K562 (cell line): ENCODE results near the gene ANXA3. TPM values are rescaled to one million over a fixed set of nuclear protein-coding genes. Genes with fewer than 3 reads are reported as not detected.

Experiments used
- ARID3A ChIP-seq: IDR thresholded peaks from 2 replicates; pipeline ENCODE4 v1.6.1; 2012; ENCODE audit warnings: low read depth, low read length, improper control_type of control experiment, borderline replicate concordance
- BHLHE40 ChIP-seq: IDR thresholded peaks from 2 replicates; pipeline ENCODE4 v1.6.1; 2011; ENCODE audit warnings: low read length, improper control_type of control experiment
- CBFA2T2 ChIP-seq: fragments of 450-650 bp; conservative IDR thresholded peaks from 2 replicates; pipeline ENCODE4 v1.6.1; 2017; ENCODE audit warnings: mild to moderate bottlenecking
- CBFA2T3 ChIP-seq: fragments of 450-650 bp; IDR thresholded peaks from 2 replicates; pipeline ENCODE4 v1.6.1; 2017
- CTBP1 ChIP-seq: fragments of 450-650 bp; IDR thresholded peaks from 2 replicates; pipeline ENCODE4 v1.6.1; 2016; ENCODE audit warnings: borderline replicate concordance
- E2F1 ChIP-seq: sonication (generic); formaldehyde crosslinking; IDR thresholded peaks from 2 replicates; pipeline ENCODE4 v1.8.1; 2023; ENCODE audit warnings: mild to moderate bottlenecking, missing genetic modification reagents, moderate library complexity
- GTF2B ChIP-seq: IDR thresholded peaks from 2 replicates; pipeline ENCODE4 v1.6.1; 2011; ENCODE audit not compliant: insufficient read length; ENCODE audit errors: extremely low read depth
- MBD2 ChIP-seq: sonication (generic); IDR thresholded peaks from 2 replicates; pipeline ENCODE4 v1.6.1; 2016; ENCODE audit warnings: low read depth, borderline replicate concordance
- MTA1 ChIP-seq: fragments of 450-650 bp; IDR thresholded peaks from 2 replicates; pipeline ENCODE4 v1.6.1; 2017; ENCODE audit warnings: borderline replicate concordance
- NELFE ChIP-seq: IDR thresholded peaks from 2 replicates; pipeline ENCODE4 v1.6.1; 2011; ENCODE audit warnings: mild to moderate bottlenecking; ENCODE audit not compliant: insufficient read depth, insufficient read length
- NFIX ChIP-seq: fragments of 250-450 bp; sonication (Bioruptor Pico); IDR thresholded peaks from 2 replicates; pipeline ENCODE4 v1.4.0; 2020; ENCODE audit warnings: low read depth, mild to moderate bottlenecking, moderate library complexity
- NR1H2 ChIP-seq: sonication (generic); formaldehyde crosslinking; IDR thresholded peaks from 2 replicates; pipeline ENCODE4 v1.4.0; 2020; ENCODE audit warnings: mild to moderate bottlenecking, missing genetic modification reagents
- PML ChIP-seq: IDR thresholded peaks from 2 replicates; pipeline ENCODE4 v1.6.1; 2012; ENCODE audit warnings: low read length, inconsistent platforms
- POLR2AphosphoS5 ChIP-seq: IDR thresholded peaks from 2 replicates; pipeline ENCODE4 v1.6.1; 2011; ENCODE audit warnings: mild to moderate bottlenecking, low read depth, low read length, moderate library complexity; ENCODE audit not compliant: control insufficient read depth, insufficient read depth
- PURB ChIP-seq: sonication (generic); formaldehyde crosslinking; IDR thresholded peaks from 2 replicates; pipeline ENCODE4 v1.9.0; 2021; ENCODE audit warnings: low read depth, mild to moderate bottlenecking, missing genetic modification reagents
- RCOR1 ChIP-seq, 2 experiments: IDR thresholded peaks; 2 replicates each; pipeline ENCODE4 v1.6.1; 2012; ENCODE audit warnings: low read depth in 2 of 2, low read length in 2 of 2, borderline replicate concordance in 1 of 2, improper control_type of control experiment in 1 of 2
- SAFB2 ChIP-seq: fragments of 200-400 bp; formaldehyde crosslinking; IDR thresholded peaks from 2 replicates; pipeline ENCODE4 v1.6.1; 2018; ENCODE audit warnings: borderline replicate concordance, low read length, low read depth, moderate library complexity; ENCODE audit not compliant: severe bottlenecking
- STAT6 ChIP-seq: sonication (generic); formaldehyde crosslinking; IDR thresholded peaks from 2 replicates; pipeline ENCODE4 v1.8.1; 2023; ENCODE audit warnings: mild to moderate bottlenecking, missing genetic modification reagents
- ZBTB5 ChIP-seq: fragments of 450-650 bp; IDR thresholded peaks from 2 replicates; pipeline ENCODE4 v1.6.1; 2017; ENCODE audit warnings: antibody characterized with exemption
- ZFX ChIP-seq: sonication (generic); formaldehyde crosslinking; IDR thresholded peaks from 2 replicates; pipeline ENCODE4 v1.8.0; 2022; ENCODE audit warnings: mild to moderate bottlenecking, missing genetic modification reagents, moderate library complexity
- polyA plus RNA-seq, 8 experiments: library from polyadenylated mRNA; depleted of rRNA in 4 of 8; stranded (reverse) in 5 of 8; unstranded in 3 of 8; fragments of >200 nt; fragmentation: Nextera tagmentation in 2 of 8; fragmentation: Illumina TruSeq in 1 of 8; extraction: Ambion mirVana in 2 of 8; extraction: Trizol in 1 of 8; gene quantifications; 2 replicates each; pipeline versions ENCODE4 v1.2.1 to v1.2.3, GENCODE V29; 2011 to 2014; ENCODE audit warnings: inconsistent platforms in 1 of 8, missing spikeins in 1 of 8
- total RNA-seq, 7 experiments: library from RNA; depleted of rRNA in 6 of 7; stranded (reverse); fragments of >200 nt in 6 of 7; fragmentation: Illumina TruSeq in 2 of 7; extraction: Trizol in 2 of 7; gene quantifications; 2 replicates each; pipeline versions ENCODE4 v1.2.1 to v1.2.3, GENCODE V29; 2011 to 2021; ENCODE audit warnings: low replicate concordance in 1 of 7

Gene ANXA3
- total and polyA plus RNA-seq, 9 of the 15 experiments (the other 6 are each of a cell fraction or from before 2014, with no cell fraction given), result 6.3 to 15.5 (median 9.8) TPM

GRCh38 chr4:78622253-78622979, 70.8 kb downstream of the ANXA3 start (continued):
- TF ChIP-seq E2F1 (no peak), NR1H2 (CRISPR knock-in tag) (no peak), ARID3A (no peak; the same call in 1 of the 2 replicates), PML (peak; percentile 93), RCOR1 (IDR thresholded peaks at IDR 0.05; ENCODE audit: borderline replicate concordance in 1 of 2, low read depth in 2 of 2, low read length in 2 of 2) (peak; percentile 97 to 100; a peak in 3 of 4 replicates), NELFE (no peak), CBFA2T2 (peak; percentile 97), MBD2 (peak; percentile 53; the same call in 1 of the 2 replicates), MTA1 (peak; percentile 69; the same call in 1 of the 2 replicates), SAFB2 (no peak), STAT6 (CRISPR knock-in tag) (no peak), POLR2AphosphoS5 (peak; percentile 95), CTBP1 (peak; percentile 97), BHLHE40 (no peak; the same call in 1 of the 2 replicates), NFIX (CRISPR knock-in tag) (no peak), PURB (CRISPR knock-in tag) (no peak), ZBTB5 (peak; percentile 63; the same call in 1 of the 2 replicates), CBFA2T3 (peak; percentile 99), GTF2B (no peak), ZFX (CRISPR knock-in tag) (peak; percentile 11; the same call in 1 of the 2 replicates)
